ENCODE measurements around the gene EEF1AKMT1. TPM values are rescaled to one million over a fixed set of nuclear protein-coding genes. Genes with fewer than 3 reads are reported as not detected.
"Not testable (repeated sequence)": the region's sequence is repeated elsewhere in the genome, so short reads cannot be mapped to it uniquely, and the experiment has no call there.

EEF1AKMT1 gene
- total RNA-seq, 3 donors from 2014 or later, result 4.9 to 11.6 (median 5.1) TPM

DNA sequence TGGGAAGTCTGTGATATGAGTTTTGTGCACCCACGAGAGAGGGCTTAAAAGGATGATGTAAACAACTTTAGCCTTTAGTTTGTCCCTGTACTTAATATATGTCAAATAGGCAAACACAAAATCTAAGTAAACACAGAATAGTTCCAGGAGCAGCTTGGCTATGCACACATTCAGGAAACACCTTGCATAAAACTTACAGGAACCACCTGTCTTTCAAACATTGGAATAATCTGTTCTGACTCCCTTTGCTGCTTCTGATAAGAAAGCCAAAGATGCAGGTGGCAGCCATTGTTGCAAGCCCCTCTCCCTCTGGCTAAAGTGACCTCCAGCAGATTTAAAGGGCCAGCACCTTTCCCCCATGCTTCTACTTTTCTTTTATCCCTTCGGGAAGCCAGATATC is 4.7 kb downstream of the EEF1AKMT1 start:
- no peaks in the 10 kb centered on the region for H3K4me1 ChIP-seq (ENCODE audit: low read depth)
- DNase-seq, result no peak
- no peak overlapping the region for H3K4me3 ChIP-seq
- peaks cover 12% of the 10 kb centered on the region for H3K9me3 ChIP-seq
- H3K36me3 ChIP-seq (ENCODE audit: low read depth), result no peaks in the 10 kb centered on the region
- no peak for ATAC-seq
- TF ChIP-seq, protein P1, sequence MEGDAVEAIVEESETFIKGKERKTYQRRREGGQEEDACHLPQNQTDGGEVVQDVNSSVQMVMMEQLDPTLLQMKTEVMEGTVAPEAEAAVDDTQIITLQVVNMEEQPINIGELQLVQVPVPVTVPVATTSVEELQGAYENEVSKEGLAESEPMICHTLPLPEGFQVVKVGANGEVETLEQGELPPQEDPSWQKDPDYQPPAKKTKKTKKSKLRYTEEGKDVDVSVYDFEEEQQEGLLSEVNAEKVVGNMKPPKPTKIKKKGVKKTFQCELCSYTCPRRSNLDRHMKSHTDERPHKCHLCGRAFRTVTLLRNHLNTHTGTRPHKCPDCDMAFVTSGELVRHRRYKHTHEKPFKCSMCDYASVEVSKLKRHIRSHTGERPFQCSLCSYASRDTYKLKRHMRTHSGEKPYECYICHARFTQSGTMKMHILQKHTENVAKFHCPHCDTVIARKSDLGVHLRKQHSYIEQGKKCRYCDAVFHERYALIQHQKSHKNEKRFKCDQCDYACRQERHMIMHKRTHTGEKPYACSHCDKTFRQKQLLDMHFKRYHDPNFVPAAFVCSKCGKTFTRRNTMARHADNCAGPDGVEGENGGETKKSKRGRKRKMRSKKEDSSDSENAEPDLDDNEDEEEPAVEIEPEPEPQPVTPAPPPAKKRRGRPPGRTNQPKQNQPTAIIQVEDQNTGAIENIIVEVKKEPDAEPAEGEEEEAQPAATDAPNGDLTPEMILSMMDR (IDR thresholded peaks at IDR 0.05), result no peak
- intact Hi-C loops (cut with DNase I, micrococcal nuclease), result no loop called here

DNA sequence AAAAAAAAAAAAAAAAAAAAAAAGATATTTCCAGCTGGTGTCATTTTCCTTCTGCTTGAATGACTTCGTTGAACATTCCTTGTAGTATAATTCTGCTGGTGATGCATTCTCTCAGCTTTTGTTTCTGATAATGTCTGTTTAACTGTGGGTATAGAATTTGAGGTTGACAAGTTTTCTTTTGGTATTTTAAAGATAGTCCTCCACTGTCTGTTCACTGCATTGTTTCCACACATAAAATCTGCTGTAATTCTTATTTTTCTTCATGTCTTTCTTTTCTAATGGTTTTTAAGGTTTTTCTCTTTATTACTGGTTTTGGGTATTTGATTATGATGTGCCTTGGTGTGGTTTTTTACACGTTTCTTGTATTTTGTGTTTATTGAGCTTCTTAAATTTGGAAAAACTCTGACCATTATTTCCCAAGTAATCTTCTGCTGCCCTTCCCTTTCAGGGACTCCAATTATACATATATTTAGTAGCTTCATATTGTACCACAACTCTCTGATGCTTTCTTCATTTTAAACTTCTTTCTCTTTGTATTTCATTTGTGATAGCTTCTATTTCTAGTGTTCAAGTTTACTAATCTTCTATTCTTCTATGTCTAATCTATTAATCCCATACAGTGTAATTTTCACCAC is 6.3 kb downstream of the EEF1AKMT1 start:
- Histone ChIP-seq H3K9me3 (peaks cover 12% of the 10 kb centered on the region), H3K4me1 (ENCODE audit: low read depth) (no peaks in the 10 kb centered on the region), H3K36me3 (ENCODE audit: low read depth) (no peaks in the 10 kb centered on the region), H3K4me3 (no peak overlapping the region)
- ATAC-seq (no peak), DNase-seq (no peak)
- TF ChIP-seq, protein P1 (IDR thresholded peaks at IDR 0.05), result no peak
- intact Hi-C loops (cut with DNase I, micrococcal nuclease), result no loop called here

DNA sequence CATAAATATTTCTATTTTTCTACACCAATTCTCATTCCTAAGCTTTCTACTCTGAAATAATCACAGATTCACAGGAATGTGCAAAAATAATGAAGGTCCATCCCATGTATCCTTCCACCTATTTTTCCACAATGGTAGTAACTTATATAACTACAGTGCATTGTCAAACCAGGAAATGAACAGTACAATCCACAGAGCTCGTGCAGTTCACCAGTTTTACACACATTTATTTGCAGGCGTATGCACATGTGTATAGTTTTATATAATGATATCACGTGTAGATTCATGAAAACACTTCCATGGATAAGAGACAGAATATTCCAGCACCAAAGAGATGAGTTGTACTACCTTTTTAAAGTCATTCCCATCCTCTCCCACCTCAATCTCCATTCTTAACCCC is 12.9 kb downstream of the EEF1AKMT1 start:
- H3K4me1 ChIP-seq (ENCODE audit: low read depth), result no peaks in the 10 kb centered on the region
- TF ChIP-seq, protein P1 (IDR thresholded peaks at IDR 0.05), result no peak
- DNase-seq, result no peak
- peak; percentile 51 for ATAC-seq
- peaks cover 6% of the 10 kb centered on the region for H3K9me3 ChIP-seq
- intact Hi-C loops (cut with DNase I, micrococcal nuclease), result no loop called here
- no peaks in the 10 kb centered on the region for H3K36me3 ChIP-seq (ENCODE audit: low read depth)
- no peak overlapping the region for H3K4me3 ChIP-seq

- H3K4me3 ChIP-seq, result no peak overlapping the region
- H3K4me1 ChIP-seq (ENCODE audit: low read depth), result no peaks in the 10 kb centered on the region
- H3K36me3 ChIP-seq (ENCODE audit: low read depth), result no peaks in the 10 kb centered on the region
- DNase-seq (no peak), ATAC-seq (no peak)
- peaks cover 41% of the 10 kb centered on the region for H3K9me3 ChIP-seq
- intact Hi-C loops (cut with DNase I, micrococcal nuclease), result no loop called here
- TF ChIP-seq, protein P1 (IDR thresholded peaks at IDR 0.05), result no peak
Observed at GRCh38 chr13:20754009-20754408, 19.8 kb downstream of the EEF1AKMT1 start.

DNA sequence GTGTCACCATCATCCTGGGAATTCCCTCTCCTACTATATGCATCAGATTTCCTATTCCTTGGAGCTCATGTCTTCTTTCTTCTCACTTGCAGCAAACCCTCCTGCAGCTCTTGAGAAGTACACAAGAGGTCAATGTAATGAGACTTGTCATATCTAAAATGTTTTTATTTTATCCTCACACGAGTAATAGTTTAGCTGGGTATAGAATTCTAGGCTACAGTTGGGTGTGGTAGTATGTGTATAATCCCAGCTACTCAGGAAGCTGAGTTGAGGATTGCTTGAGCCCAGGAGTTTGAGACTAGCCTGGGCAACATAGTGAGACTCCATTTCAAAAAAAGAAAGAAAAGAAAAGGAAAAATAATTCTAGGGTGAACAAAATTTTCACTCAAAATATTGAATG is 24.4 kb downstream of the EEF1AKMT1 start:
- DNase-seq (no peak), ATAC-seq (no peak)
- Histone ChIP-seq H3K4me1 (ENCODE audit: low read depth) (no peaks in the 10 kb centered on the region), H3K9me3 (peaks cover 33% of the 10 kb centered on the region), H3K4me3 (no peak overlapping the region), H3K36me3 (ENCODE audit: low read depth) (no peaks in the 10 kb centered on the region)
- TF ChIP-seq, protein P1 (IDR thresholded peaks at IDR 0.05), result no peak
- intact Hi-C loops (cut with DNase I, micrococcal nuclease), result no loop called here

GRCh38 chr13:20743830-20744404 is 29.8 kb downstream of the EEF1AKMT1 start:
- H3K9me3 ChIP-seq; ATAC-seq; H3K4me3 ChIP-seq; DNase-seq; intact Hi-C loops (cut with DNase I, micrococcal nuclease); H3K36me3 ChIP-seq (ENCODE audit: low read depth); H3K4me1 ChIP-seq (ENCODE audit: low read depth): not testable (repeated sequence)
